Lower leg skin (tissue), 4 donors: Measurements from ENCODE around the gene INTS11. TPM values are rescaled to one million over a fixed set of nuclear protein-coding genes. Genes with fewer than 3 reads are reported as not detected.

ENCODE experiments used
- DNase-seq, 2 donors: peaks; one replicate each; pipeline ENCODE4 v3.0.0-alpha.2; 2019; ENCODE audit warnings: low spot score in 2 of 2
- H3K4me3 ChIP-seq: fragments of 200-600 bp; sonication (generic); 2 replicates; pipeline ENCODE4 v1.5.1; 2017; ENCODE audit warnings: mild to moderate bottlenecking, low read depth; ENCODE audit not compliant: poor library complexity, severe bottlenecking
- POLR2A ChIP-seq, 2 donors: fragments of 450-650 bp; IDR thresholded peaks; one replicate each; pipeline ENCODE4 v1.6.1; 2016 to 2017; ENCODE audit warnings: antibody characterized with exemption in 2 of 2, mild to moderate bottlenecking in 1 of 2, moderate library complexity in 1 of 2
- WGBS, 2 donors: methylation state at CpG; one replicate each; pipeline ENCODE4 v1.1.5; 2018; 5-methylcytosine and 5-hydroxymethylcytosine counted together
- intact Hi-C: fragments of 100-400 bp; cut with DNase I; formaldehyde crosslinking; loops from one replicate; pipeline ENCODE4 v1.15.0; 2023; ENCODE audit warnings: low total_unique reads
- total RNA-seq, 4 donors: library from RNA; depleted of rRNA; stranded (reverse); fragments of >200 nt; gene quantifications; one replicate each; pipeline ENCODE4 v1.1.0, GENCODE V29; 2016
- TF ChIP-seq, protein P1 (sequence below), 3 donors: fragments of 450-650 bp; IDR thresholded peaks; one replicate each; pipeline ENCODE4 v1.5.1; 2016; ENCODE audit warnings: antibody characterized with exemption in 3 of 3, mild to moderate bottlenecking in 3 of 3, moderate library complexity in 2 of 3

Gene INTS11
- 100 to 1,000 TPM; 101 to 185 (median 105) TPM for total RNA-seq

DNA sequence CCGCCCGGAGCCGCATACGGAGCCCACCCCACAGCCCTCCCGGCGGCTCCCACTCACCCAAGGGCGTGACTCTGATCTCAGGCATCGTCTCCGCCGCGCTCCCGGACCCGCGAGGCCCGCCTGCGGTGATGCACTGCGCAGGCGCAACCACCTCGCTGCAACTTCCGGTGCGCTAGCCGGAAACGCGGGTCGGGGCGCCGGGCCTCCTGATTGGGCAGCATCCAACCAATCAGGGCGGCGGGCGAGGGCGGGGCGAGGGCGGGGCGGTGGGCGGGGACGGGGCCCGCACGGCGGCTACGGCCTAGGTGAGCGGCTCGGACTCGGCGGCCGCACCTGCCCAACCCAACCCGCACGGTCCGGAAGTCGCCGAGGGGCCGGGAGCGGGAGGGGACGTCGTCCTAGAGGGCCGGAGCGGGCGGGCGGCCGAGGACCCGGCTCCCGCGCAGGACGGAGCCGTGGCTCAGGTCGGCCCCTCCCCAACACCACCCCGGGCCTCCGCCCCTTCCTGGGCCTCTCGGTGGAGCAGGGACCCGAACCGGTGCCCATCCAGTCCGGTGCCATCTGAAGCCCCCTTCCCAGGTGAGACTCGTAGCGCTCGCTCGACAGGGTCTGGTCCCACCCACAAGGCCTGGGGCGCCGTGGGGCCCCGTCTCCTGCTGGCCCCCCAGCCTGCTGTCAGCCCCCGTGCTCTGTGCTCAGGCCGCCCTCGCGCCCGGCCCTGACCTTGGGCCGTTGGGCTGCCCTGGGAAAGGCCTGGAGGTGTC lies at the start of gene INTS11, which contains the start of gene CPTP:
TSS of gene INTS11 (minus strand) at position 137 of the 764 bp plus-strand sequence. CDS start at position 85, 52 bp downstream.
TSS of gene CPTP (plus strand) at position 279 of the 764 bp plus-strand sequence. CDS start 2,109 bp downstream, outside the sequence.
- intact Hi-C loops = no loop called here
- H3K4me3 ChIP-seq = peak within 1 kb of the TSS; percentile 70
- TF ChIP-seq, protein P1, sequence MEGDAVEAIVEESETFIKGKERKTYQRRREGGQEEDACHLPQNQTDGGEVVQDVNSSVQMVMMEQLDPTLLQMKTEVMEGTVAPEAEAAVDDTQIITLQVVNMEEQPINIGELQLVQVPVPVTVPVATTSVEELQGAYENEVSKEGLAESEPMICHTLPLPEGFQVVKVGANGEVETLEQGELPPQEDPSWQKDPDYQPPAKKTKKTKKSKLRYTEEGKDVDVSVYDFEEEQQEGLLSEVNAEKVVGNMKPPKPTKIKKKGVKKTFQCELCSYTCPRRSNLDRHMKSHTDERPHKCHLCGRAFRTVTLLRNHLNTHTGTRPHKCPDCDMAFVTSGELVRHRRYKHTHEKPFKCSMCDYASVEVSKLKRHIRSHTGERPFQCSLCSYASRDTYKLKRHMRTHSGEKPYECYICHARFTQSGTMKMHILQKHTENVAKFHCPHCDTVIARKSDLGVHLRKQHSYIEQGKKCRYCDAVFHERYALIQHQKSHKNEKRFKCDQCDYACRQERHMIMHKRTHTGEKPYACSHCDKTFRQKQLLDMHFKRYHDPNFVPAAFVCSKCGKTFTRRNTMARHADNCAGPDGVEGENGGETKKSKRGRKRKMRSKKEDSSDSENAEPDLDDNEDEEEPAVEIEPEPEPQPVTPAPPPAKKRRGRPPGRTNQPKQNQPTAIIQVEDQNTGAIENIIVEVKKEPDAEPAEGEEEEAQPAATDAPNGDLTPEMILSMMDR (IDR thresholded peaks at IDR 0.05) = no peak
- peak in 1 of 2 donors; percentile 38 for TF ChIP-seq POLR2A (IDR thresholded peaks at IDR 0.05)
- WGBS, 2 donors = 0 to 3% methylated on average over 20 to 31 of the region's 84 CpGs
- DNase-seq = peak; percentile 86 to 99

DNA sequence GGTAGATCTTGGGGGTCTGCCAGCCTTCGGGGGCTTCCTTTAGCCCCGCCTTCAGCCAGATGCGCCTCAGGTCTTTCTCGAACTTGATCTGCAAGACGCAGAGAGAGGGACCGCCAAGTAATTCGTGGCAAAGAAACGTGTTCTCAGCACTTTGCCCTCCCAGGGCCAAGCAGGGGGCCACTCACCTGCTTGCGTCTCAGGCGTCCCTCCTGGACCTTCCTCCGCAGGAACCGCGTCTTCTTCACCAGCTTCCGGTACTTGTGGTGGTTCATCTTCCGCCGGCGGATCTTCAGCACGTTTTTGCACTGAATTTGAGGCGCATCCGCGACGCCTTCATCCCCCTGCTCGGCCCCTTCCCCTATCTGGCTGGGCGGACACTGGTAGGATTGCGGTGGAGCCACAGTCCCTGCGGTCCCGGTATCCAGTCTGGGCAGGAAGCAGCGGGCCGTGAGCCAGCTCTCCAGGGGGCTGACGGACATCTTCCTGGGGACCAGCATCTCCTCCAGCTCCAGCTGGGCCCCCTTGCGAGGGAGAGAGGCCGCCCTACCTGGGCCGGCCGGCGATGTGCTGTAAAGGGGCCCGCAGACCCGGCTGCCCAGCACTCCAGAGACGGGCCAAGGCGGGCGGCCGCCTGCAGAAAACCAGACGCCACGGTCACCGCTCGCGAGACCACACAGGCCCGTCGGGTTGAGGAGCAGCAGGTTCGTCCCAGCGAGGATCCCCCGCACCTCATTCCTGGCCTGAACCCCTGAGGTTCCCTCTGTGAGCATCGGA lies 49.5 kb upstream of the INTS11 start:
- 44 to 51% methylated on average over 44 to 52 of the region's 52 CpGs for WGBS, 2 donors
- intact Hi-C loops = no loop called here
- DNase-seq = no peak
- TF ChIP-seq, protein P1 (IDR thresholded peaks at IDR 0.05) = no peak
- TF ChIP-seq POLR2A (IDR thresholded peaks at IDR 0.05) = no peak
- H3K4me3 ChIP-seq = peak overlapping the region; percentile 92

DNA sequence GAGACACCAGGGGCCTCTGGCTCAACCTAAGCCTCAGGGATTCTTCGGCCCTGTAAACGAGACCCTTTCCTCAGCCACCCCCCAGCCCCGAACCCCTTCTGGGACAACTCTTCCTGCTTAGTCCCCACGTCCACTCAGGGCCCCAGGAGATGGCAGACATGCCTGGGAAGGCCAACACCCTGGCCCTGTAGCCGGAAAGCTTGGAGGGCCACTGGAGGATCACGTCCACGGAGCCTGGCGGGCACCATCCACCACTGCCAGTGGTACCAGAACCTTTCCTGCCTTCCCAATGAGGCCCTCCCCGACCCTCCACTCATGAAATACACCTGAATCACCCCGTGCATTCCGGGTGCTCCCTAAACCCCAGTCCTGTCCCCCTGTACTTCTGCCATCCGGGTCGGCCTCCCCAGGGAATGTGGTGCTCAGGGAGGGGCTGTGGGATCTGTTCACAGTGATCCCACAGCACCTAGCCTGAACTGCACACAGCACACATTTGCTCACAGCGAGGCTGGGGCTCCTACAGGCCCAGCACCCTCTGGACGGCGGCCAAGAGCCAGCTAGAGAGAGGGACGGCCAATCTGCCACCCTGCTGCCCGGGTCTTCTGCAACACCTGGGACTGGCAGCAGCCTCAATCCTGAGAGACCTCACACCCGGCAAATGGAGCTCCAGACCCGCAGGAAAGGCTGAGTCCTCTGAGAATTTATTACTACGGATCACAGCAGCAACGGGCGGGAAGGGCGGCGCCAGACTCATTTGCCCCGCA lies 48.8 kb upstream of the INTS11 start:
- TF ChIP-seq POLR2A (IDR thresholded peaks at IDR 0.05) = no peak
- TF ChIP-seq, protein P1 (IDR thresholded peaks at IDR 0.05) = no peak
- no peak overlapping the region for H3K4me3 ChIP-seq
- DNase-seq = no peak
- intact Hi-C loops = no loop called here
- WGBS, 2 donors = 78 to 83% methylated on average over 15 to 26 of the region's 26 CpGs

DNA sequence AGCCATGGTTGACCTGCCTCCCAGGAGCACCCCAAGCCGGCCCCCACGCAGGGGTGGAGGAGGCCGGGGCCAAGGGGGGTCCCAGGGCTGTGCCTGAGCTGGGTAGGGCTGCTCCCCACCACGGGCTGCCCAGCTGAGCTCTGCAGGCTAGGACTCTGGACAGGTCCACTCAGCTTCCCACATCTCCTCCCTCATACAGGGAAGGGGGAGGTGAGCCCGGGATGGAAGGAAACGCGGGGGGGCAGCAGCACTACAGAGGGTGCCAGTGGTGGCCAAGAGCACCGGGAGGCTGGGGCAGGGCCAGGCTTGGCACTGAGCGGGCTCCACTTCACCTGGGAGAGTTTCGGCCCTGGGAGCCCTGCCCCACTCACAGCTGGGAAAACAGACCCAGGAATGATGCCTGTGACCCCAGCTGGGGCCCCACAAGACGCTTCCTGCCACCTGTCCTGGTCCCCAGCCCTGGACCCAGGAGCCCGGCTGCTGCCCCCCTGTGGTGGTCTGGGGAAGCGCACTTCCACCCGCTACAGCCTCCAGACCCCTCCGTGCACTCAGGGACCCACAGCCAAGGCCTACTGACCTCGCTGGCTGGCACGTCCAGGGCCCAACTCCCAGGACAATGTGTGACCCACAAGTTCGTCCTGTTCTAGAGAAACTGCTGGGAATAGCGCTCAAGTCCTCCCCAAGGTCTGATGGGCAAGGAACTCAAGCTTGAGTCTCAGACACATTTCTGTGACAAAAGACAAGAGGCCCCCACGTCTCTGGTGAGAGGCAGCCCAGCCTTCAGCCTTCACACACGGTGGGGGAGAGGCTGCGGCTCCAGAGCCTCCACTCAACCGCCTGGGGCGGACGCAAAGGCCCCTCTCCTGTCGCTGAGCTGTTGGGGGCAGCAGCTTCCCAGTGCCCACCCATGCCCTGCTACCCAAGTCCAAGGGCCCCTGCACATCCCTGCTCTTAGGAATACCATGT lies 47.6 kb upstream of the INTS11 start:
- 24 to 29% methylated on average over 14 to 25 of the region's 26 CpGs for WGBS, 2 donors
- intact Hi-C loops = no loop called here
- no peak overlapping the region for H3K4me3 ChIP-seq
- peak in 1 of 2 donors; percentile 95 for DNase-seq
- no peak for TF ChIP-seq POLR2A (IDR thresholded peaks at IDR 0.05)
- TF ChIP-seq, protein P1 (IDR thresholded peaks at IDR 0.05) = peak in 1 of 3 donors; percentile 83
